WTC11 (cell line): ENCODE results near the gene PKM. TPM values are rescaled to one million over a fixed set of nuclear protein-coding genes. Genes with fewer than 3 reads are reported as not detected.
A peak's percentile ranks its signal among the peaks of the same experiment; 100 is the strongest.

Source experiments
- ATAC-seq: fragments of 200-7000 bp; cut with Tn5 transposase; 2 replicates; pipeline ENCODE4 v1.10.0; 2021; ENCODE audit warnings: mild to moderate bottlenecking, moderate library complexity
- CTCF ChIA-PET: fragments of 300-600 bp; sonication (Branson Sonifier 250); formaldehyde crosslinking; loops from one replicate; lab custom pipeline; 2021; ENCODE audit warnings: antibody characterized with exemption; lab: Charles Lee
- POLR2A ChIA-PET: fragments of 350-600 bp; sonication (Branson Sonifier 250); formaldehyde crosslinking; loops from one replicate; lab custom pipeline; 2021; ENCODE audit warnings: antibody characterized with exemption; lab: Charles Lee
- DNase-seq: peaks from one replicate; pipeline ENCODE4 v3.0.0; 2021; ENCODE audit warnings: low spot score
- H3K27ac Mint-ChIP-seq: 2 replicates; pipeline ENCODE4 v1.8.0; 2021; ENCODE audit warnings: mixed read lengths
- H3K27me3 Mint-ChIP-seq: 2 replicates; pipeline ENCODE4 v1.8.0; 2021; ENCODE audit warnings: low read depth, mild to moderate bottlenecking, moderate library complexity, mixed read lengths
- H3K36me3 Mint-ChIP-seq: 2 replicates; pipeline ENCODE4 v1.8.0; 2021; ENCODE audit warnings: mixed read lengths
- H3K4me1 Mint-ChIP-seq: 2 replicates; pipeline ENCODE4 v1.8.0; 2022; ENCODE audit warnings: mixed read lengths
- H3K4me3 Mint-ChIP-seq: 2 replicates; pipeline ENCODE4 v1.8.0; 2021; ENCODE audit warnings: mild to moderate bottlenecking, moderate library complexity, mixed read lengths
- H3K9me3 Mint-ChIP-seq: 2 replicates; pipeline ENCODE4 v1.8.0; 2021; ENCODE audit warnings: mixed read lengths
- ATF1 ChIP-seq: sonication (generic); formaldehyde crosslinking; IDR thresholded peaks from 2 replicates; pipeline ENCODE4 v1.8.1; 2023; ENCODE audit warnings: mild to moderate bottlenecking, moderate library complexity, missing genetic modification reagents
- TEAD1 ChIP-seq: sonication (generic); formaldehyde crosslinking; IDR thresholded peaks from 2 replicates; pipeline ENCODE4 v1.8.0; 2022; ENCODE audit warnings: mild to moderate bottlenecking, missing genetic modification reagents
- ZBTB21 ChIP-seq: sonication (generic); formaldehyde crosslinking; IDR thresholded peaks from 2 replicates; pipeline ENCODE4 v1.8.1; 2023; ENCODE audit warnings: mild to moderate bottlenecking, missing genetic modification reagents, borderline replicate concordance
- ZNF121 ChIP-seq: sonication (generic); formaldehyde crosslinking; IDR thresholded peaks from 2 replicates; pipeline ENCODE4 v1.8.0; 2023; ENCODE audit warnings: missing genetic modification reagents
- total RNA-seq: library from RNA; stranded (reverse); gene quantifications from 3 replicates; pipeline ENCODE4 v1.2.3, GENCODE V29; 2021
- TF ChIP-seq, protein P1 (sequence below): sonication (generic); formaldehyde crosslinking; IDR thresholded peaks from 2 replicates; pipeline ENCODE4 v1.8.1; 2023; ENCODE audit warnings: mild to moderate bottlenecking, moderate library complexity, missing genetic modification reagents
- TF ChIP-seq, protein P2 (sequence below): sonication (generic); formaldehyde crosslinking; IDR thresholded peaks from 2 replicates; pipeline ENCODE4 v1.8.1; 2022; ENCODE audit warnings: mild to moderate bottlenecking, missing genetic modification reagents, moderate library complexity, borderline replicate concordance
- TF ChIP-seq, protein P3 (sequence below): fragments of 250-450 bp; sonication (Bioruptor Pico); IDR thresholded peaks from 2 replicates; pipeline ENCODE4 v2.1.2; 2022; ENCODE audit warnings: mild to moderate bottlenecking, moderate library complexity
- TF ChIP-seq, protein P4 (sequence below): sonication (generic); formaldehyde crosslinking; IDR thresholded peaks from 2 replicates; pipeline ENCODE4 v1.8.0; 2023; ENCODE audit warnings: mild to moderate bottlenecking, missing genetic modification reagents
- TF ChIP-seq, protein P5 (sequence below): sonication (generic); formaldehyde crosslinking; conservative IDR thresholded peaks from 2 replicates; pipeline ENCODE4 v1.8.1; 2022; ENCODE audit warnings: mild to moderate bottlenecking, missing genetic modification reagents
- TF ChIP-seq, protein P6 (sequence below): sonication (generic); formaldehyde crosslinking; IDR thresholded peaks from 2 replicates; pipeline ENCODE4 v1.8.1; 2023; ENCODE audit warnings: mild to moderate bottlenecking, missing genetic modification reagents, moderate library complexity

Gene PKM
- total RNA-seq, 1 experiment from 2014 or later: 858 TPM

DNA sequence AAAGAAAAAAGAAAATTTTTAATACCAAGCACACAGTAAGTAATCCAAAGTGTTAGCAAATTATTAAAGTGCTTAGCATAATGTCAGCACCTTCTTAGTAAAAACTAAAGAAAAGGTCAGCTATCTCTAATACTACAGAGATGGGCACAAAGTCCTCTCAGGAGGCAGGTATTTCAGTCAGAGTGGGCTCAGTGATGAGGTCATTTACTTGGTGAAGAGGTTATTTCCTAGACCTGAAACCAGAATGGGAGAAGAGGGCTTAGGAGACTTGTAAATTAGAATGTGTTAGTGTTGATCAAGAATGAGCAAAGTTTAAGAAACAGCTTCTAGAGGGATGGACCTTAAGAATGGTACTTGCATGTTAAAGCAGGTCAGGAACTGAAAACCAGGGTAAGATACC, 8.7 kb upstream of the PKM start (continued):
- TF ChIP-seq, protein P1, sequence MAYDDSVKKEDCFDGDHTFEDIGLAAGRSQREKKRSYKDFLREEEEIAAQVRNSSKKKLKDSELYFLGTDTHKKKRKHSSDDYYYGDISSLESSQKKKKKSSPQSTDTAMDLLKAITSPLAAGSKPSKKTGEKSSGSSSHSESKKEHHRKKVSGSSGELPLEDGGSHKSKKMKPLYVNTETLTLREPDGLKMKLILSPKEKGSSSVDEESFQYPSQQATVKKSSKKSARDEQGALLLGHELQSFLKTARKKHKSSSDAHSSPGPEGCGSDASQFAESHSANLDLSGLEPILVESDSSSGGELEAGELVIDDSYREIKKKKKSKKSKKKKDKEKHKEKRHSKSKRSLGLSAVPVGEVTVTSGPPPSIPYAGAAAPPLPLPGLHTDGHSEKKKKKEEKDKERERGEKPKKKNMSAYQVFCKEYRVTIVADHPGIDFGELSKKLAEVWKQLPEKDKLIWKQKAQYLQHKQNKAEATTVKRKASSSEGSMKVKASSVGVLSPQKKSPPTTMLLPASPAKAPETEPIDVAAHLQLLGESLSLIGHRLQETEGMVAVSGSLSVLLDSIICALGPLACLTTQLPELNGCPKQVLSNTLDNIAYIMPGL: no peak
- TF ChIP-seq, protein P2, sequence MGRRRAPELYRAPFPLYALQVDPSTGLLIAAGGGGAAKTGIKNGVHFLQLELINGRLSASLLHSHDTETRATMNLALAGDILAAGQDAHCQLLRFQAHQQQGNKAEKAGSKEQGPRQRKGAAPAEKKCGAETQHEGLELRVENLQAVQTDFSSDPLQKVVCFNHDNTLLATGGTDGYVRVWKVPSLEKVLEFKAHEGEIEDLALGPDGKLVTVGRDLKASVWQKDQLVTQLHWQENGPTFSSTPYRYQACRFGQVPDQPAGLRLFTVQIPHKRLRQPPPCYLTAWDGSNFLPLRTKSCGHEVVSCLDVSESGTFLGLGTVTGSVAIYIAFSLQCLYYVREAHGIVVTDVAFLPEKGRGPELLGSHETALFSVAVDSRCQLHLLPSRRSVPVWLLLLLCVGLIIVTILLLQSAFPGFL (CRISPR knock-in tag): no peak
- TF ChIP-seq, all 79 proteins: peak for 0

DNA sequence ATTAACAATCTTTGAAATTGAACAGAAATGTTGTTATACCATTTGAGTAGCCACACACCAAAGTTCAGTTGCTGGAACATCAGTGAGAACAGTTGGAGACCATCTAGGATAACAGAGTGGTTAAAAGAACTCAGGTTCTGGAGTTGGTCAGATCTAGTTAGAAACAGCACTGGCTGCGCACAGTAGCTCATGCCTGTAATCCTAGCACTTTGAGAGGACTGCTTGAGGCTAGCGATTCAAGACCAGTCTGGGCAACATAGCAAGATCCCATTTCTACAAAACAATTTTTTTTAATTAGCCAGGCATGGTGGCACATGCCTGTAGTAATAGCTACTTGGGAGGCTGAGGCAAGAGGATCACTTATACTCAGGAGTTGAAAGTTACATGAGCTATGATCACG, 7.6 kb upstream of the PKM start:
- POLR2A ChIA-PET: no interaction called here

DNA sequence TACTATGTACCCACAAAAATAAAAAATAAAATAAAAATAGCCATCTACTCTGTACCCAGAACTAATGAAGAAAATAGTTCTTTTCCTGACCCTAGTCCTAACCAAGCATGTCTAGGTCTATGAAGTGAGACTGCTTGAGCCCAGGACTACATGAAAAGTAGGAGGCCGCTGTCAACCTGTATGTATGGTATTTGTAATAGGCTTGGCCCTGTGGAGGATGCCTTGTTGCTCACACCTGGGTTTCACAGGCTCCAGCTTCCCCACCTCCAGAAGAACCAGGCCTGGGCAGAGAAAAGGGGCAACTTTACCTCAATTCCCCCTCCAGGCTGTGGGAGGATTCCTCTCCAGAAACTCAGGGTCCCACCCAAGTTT, 6.8 kb upstream of the PKM start:
- H3K27ac Mint-ChIP-seq: no peak overlapping the region
- TF ChIP-seq, protein P3, sequence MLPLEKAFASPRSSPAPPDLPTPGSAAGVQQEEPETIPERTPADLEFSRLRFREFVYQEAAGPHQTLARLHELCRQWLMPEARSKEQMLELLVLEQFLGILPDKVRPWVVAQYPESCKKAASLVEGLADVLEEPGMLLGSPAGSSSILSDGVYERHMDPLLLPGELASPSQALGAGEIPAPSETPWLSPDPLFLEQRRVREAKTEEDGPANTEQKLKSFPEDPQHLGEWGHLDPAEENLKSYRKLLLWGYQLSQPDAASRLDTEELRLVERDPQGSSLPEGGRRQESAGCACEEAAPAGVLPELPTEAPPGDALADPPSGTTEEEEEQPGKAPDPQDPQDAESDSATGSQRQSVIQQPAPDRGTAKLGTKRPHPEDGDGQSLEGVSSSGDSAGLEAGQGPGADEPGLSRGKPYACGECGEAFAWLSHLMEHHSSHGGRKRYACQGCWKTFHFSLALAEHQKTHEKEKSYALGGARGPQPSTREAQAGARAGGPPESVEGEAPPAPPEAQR (CRISPR knock-in tag): no peak
- TF ChIP-seq ZBTB21 (CRISPR knock-in tag) (no peak), ATF1 (no peak)
- TF ChIP-seq, protein P4, sequence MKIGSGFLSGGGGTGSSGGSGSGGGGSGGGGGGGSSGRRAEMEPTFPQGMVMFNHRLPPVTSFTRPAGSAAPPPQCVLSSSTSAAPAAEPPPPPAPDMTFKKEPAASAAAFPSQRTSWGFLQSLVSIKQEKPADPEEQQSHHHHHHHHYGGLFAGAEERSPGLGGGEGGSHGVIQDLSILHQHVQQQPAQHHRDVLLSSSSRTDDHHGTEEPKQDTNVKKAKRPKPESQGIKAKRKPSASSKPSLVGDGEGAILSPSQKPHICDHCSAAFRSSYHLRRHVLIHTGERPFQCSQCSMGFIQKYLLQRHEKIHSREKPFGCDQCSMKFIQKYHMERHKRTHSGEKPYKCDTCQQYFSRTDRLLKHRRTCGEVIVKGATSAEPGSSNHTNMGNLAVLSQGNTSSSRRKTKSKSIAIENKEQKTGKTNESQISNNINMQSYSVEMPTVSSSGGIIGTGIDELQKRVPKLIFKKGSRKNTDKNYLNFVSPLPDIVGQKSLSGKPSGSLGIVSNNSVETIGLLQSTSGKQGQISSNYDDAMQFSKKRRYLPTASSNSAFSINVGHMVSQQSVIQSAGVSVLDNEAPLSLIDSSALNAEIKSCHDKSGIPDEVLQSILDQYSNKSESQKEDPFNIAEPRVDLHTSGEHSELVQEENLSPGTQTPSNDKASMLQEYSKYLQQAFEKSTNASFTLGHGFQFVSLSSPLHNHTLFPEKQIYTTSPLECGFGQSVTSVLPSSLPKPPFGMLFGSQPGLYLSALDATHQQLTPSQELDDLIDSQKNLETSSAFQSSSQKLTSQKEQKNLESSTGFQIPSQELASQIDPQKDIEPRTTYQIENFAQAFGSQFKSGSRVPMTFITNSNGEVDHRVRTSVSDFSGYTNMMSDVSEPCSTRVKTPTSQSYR: no peak
- TF ChIP-seq, protein P5, sequence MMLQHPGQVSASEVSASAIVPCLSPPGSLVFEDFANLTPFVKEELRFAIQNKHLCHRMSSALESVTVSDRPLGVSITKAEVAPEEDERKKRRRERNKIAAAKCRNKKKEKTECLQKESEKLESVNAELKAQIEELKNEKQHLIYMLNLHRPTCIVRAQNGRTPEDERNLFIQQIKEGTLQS (CRISPR knock-in tag): no peak
- TF ChIP-seq, protein P6, sequence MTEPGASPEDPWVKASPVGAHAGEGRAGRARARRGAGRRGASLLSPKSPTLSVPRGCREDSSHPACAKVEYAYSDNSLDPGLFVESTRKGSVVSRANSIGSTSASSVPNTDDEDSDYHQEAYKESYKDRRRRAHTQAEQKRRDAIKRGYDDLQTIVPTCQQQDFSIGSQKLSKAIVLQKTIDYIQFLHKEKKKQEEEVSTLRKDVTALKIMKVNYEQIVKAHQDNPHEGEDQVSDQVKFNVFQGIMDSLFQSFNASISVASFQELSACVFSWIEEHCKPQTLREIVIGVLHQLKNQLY (CRISPR knock-in tag): no peak
- H3K27me3 Mint-ChIP-seq: peaks cover 100% of the 10 kb centered on the region
- peaks cover 29% of the 10 kb centered on the region for H3K36me3 Mint-ChIP-seq
- H3K4me1 Mint-ChIP-seq: peaks cover 28% of the 10 kb centered on the region
- ChIA-PET POLR2A (no interaction called here), CTCF (interaction anchor here (1.0 to 3.5 kb wide), 2 partner anchors 11 to 38 kb away, joined by 3 to 15 read pairs; no protein-coding TSS in a partner anchor)
- H3K4me3 Mint-ChIP-seq: no peak overlapping the region
- DNase-seq (no peak), ATAC-seq (no peak; the same call in 1 of the 2 replicates)
- H3K9me3 Mint-ChIP-seq: no peaks in the 10 kb centered on the region

More for the DNA sequence above, 7.6 kb upstream of the PKM start:
- Mint-ChIP-seq H3K27me3 (peaks cover 100% of the 10 kb centered on the region), H3K36me3 (peaks cover 31% of the 10 kb centered on the region)
- no peak for TF ChIP-seq TEAD1 (CRISPR knock-in tag)
- TF ChIP-seq ZNF121 (CRISPR knock-in tag): peak; percentile 68
- TF ChIP-seq, all 79 proteins: peak for 1
- no peak for ATAC-seq
- no peak for DNase-seq
- Mint-ChIP-seq H3K4me1 (peaks cover 34% of the 10 kb centered on the region), H3K4me3 (no peak overlapping the region), H3K9me3 (no peaks in the 10 kb centered on the region), H3K27ac (no peak overlapping the region)
- CTCF ChIA-PET: interaction anchor here (1.2 to 3.5 kb wide), 2 partner anchors 12 kb away, joined by 5 to 15 read pairs; no protein-coding TSS in a partner anchor
